Suprapubic skin (tissue), 4 donors: ENCODE results near the gene CDH13. TPM values are rescaled to one million over a fixed set of nuclear protein-coding genes. Genes with fewer than 3 reads are reported as not detected.

Experiments
- DNase-seq, 2 donors: peaks; one replicate each; pipeline ENCODE4 v3.0.0-alpha.2; 2019; ENCODE audit warnings: low spot score in 2 of 2
- H3K27ac ChIP-seq: fragments of 200-600 bp; sonication (generic); one replicate; pipeline ENCODE4 v1.5.1; 2019
- H3K27me3 ChIP-seq: fragments of 200-600 bp; sonication (generic); one replicate; pipeline ENCODE4 v1.5.1; 2019
- H3K36me3 ChIP-seq: fragments of 200-600 bp; sonication (generic); one replicate; pipeline ENCODE4 v1.5.1; 2019
- H3K4me1 ChIP-seq: fragments of 200-600 bp; sonication (generic); one replicate; pipeline ENCODE4 v1.5.1; 2019
- H3K4me3 ChIP-seq: fragments of 200-600 bp; sonication (generic); one replicate; pipeline ENCODE4 v1.5.1; 2019; ENCODE audit warnings: mild to moderate bottlenecking
- H3K9me3 ChIP-seq: fragments of 200-600 bp; sonication (generic); one replicate; pipeline ENCODE4 v1.5.1; 2019
- EP300 ChIP-seq: sonication (generic); formaldehyde crosslinking; IDR thresholded peaks from one replicate; pipeline ENCODE4 v1.6.1; 2017; ENCODE audit warnings: antibody characterized with exemption
- POLR2A ChIP-seq, 2 donors: fragments of 450-650 bp; IDR thresholded peaks; one replicate each; pipeline ENCODE4 v1.6.1; 2017; ENCODE audit warnings: antibody characterized with exemption in 2 of 2, mild to moderate bottlenecking in 2 of 2, moderate library complexity in 2 of 2
- POLR2AphosphoS5 ChIP-seq, 3 donors: sonication (generic); formaldehyde crosslinking; IDR thresholded peaks; one replicate each; pipeline ENCODE4 v1.6.1; 2017; ENCODE audit warnings: antibody characterized with exemption in 3 of 3
- WGBS: methylation state at CpG from one replicate; pipeline ENCODE4 v1.1.5; 2018; 5-methylcytosine and 5-hydroxymethylcytosine counted together
- total RNA-seq, 4 donors: library from RNA; depleted of rRNA; stranded (reverse); fragments of >200 nt; gene quantifications; one replicate each; pipeline ENCODE4 v1.1.0, GENCODE V29; 2016
- TF ChIP-seq, protein P1 (sequence below), 2 donors: fragments of 200-600 bp in 1 of 2; fragments of 450-650 bp in 1 of 2; sonication (generic) in 1 of 2; IDR thresholded peaks; one replicate each; pipeline ENCODE4 v1.5.1; 2016 to 2019; ENCODE audit warnings: antibody characterized with exemption in 2 of 2, mild to moderate bottlenecking in 1 of 2, moderate library complexity in 1 of 2

CDH13 gene
- total RNA-seq, 4 donors from 2014 or later, result 90.4 to 176 (median 139) TPM

DNA sequence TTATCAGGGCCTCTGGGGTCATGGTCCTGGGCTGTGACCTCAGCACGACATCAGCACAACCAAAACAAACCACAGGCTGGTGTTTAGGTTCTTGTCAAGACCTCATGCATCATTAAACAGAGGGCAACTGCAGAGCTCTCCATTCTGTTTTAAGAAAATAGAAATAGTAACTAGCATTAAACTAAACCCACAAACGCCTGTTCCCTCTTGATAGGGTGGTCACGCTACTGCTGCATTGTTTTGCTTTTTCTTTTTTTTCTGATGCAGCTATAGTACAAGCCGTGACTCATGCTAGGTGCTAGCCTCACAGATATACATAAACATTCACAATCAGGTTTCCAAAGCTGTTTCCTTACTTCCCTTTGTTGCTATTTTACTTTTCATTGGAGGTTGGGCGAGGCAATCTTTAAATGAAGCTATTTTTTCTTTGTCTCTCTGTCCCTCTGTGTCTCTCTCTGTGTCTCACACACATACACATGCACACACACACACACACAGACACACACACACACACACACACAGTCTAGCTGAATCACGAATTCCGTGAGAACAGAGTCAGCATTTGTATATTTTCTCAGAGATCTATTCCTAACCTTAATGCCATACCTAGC is 310.3 kb downstream of the CDH13 start:
- 72% methylated on average over 7 of the region's 7 CpGs for WGBS
- no peak overlapping the region for H3K4me3 ChIP-seq
- H3K4me1 ChIP-seq, result no peaks in the 10 kb centered on the region
- no peaks in the 10 kb centered on the region for H3K27me3 ChIP-seq
- no peak for DNase-seq
- TF ChIP-seq, protein P1, sequence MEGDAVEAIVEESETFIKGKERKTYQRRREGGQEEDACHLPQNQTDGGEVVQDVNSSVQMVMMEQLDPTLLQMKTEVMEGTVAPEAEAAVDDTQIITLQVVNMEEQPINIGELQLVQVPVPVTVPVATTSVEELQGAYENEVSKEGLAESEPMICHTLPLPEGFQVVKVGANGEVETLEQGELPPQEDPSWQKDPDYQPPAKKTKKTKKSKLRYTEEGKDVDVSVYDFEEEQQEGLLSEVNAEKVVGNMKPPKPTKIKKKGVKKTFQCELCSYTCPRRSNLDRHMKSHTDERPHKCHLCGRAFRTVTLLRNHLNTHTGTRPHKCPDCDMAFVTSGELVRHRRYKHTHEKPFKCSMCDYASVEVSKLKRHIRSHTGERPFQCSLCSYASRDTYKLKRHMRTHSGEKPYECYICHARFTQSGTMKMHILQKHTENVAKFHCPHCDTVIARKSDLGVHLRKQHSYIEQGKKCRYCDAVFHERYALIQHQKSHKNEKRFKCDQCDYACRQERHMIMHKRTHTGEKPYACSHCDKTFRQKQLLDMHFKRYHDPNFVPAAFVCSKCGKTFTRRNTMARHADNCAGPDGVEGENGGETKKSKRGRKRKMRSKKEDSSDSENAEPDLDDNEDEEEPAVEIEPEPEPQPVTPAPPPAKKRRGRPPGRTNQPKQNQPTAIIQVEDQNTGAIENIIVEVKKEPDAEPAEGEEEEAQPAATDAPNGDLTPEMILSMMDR (IDR thresholded peaks at IDR 0.05), result no peak
- TF ChIP-seq EP300 (no peak), POLR2AphosphoS5 (IDR thresholded peaks at IDR 0.05) (no peak), POLR2A (IDR thresholded peaks at IDR 0.05) (no peak)
- no peak overlapping the region for H3K27ac ChIP-seq
- no peaks in the 10 kb centered on the region for H3K9me3 ChIP-seq
- H3K36me3 ChIP-seq, result no peaks in the 10 kb centered on the region

DNA sequence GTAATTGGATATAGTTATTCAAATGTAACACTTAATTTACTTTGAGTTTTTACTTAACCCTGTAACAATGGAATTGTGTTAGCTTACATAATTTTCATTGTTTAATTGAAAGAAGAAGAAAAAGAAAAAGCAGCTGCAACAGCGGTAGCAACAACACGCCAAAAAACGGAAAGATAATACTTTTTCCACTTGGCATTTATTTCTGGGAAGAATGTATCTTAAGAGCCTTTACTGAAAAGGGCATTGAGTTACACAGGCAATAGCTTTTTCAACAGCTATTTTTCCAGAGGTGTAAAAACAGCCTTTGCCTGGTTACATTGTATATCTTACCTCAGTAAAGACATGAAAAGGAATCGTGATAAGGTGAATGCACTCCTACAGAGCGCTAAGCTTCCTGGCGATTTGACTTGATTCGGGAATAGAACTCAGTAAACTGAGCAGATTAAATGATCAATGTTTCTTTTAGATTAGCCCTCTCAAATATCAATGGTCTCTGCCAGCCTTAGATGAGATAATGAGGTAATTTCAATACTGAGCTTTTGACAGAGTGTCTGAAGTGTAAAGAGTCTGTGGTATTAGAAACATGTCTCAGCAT is 311.3 kb downstream of the CDH13 start:
- H3K27ac ChIP-seq, result no peak overlapping the region
- 90% methylated on average over 7 of the region's 7 CpGs for WGBS
- TF ChIP-seq, protein P1 (IDR thresholded peaks at IDR 0.05), result no peak
- no peak for TF ChIP-seq POLR2AphosphoS5 (IDR thresholded peaks at IDR 0.05)
- no peak for TF ChIP-seq EP300
- TF ChIP-seq POLR2A (IDR thresholded peaks at IDR 0.05), result no peak
- H3K9me3 ChIP-seq, result no peaks in the 10 kb centered on the region
- no peaks in the 10 kb centered on the region for H3K4me1 ChIP-seq
- H3K27me3 ChIP-seq, result no peaks in the 10 kb centered on the region
- H3K36me3 ChIP-seq, result no peaks in the 10 kb centered on the region
- H3K4me3 ChIP-seq, result no peak overlapping the region
- DNase-seq, result no peak

DNA sequence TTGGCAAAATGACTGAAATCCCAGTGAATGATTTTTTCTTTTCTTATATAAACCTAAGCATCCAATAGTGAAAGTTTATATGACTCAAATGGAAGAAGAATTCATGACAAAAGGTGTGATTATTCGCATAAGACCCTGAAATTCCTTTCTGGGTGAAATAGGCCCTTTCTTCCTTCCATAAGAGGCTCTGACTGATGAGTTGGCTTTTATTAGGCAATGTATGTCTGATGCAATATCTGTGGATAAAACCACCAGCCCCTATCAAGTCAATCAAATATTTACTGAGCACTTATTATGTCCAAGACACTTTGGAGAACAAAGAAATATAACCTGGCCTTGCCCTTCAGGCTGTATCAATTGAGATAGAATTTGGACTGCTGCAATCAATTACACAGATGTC is 316.6 kb downstream of the CDH13 start:
- Histone ChIP-seq H3K27ac (no peak overlapping the region), H3K4me3 (no peak overlapping the region), H3K4me1 (no peaks in the 10 kb centered on the region), H3K27me3 (no peaks in the 10 kb centered on the region), H3K36me3 (no peaks in the 10 kb centered on the region), H3K9me3 (no peaks in the 10 kb centered on the region)
- no peak for DNase-seq
- TF ChIP-seq POLR2AphosphoS5 (IDR thresholded peaks at IDR 0.05), result no peak
- TF ChIP-seq, protein P1 (IDR thresholded peaks at IDR 0.05), result no peak
- TF ChIP-seq EP300, result no peak
- TF ChIP-seq POLR2A (IDR thresholded peaks at IDR 0.05), result no peak
- WGBS, result 94% methylated on average over 1 of the region's 1 CpG

DNA sequence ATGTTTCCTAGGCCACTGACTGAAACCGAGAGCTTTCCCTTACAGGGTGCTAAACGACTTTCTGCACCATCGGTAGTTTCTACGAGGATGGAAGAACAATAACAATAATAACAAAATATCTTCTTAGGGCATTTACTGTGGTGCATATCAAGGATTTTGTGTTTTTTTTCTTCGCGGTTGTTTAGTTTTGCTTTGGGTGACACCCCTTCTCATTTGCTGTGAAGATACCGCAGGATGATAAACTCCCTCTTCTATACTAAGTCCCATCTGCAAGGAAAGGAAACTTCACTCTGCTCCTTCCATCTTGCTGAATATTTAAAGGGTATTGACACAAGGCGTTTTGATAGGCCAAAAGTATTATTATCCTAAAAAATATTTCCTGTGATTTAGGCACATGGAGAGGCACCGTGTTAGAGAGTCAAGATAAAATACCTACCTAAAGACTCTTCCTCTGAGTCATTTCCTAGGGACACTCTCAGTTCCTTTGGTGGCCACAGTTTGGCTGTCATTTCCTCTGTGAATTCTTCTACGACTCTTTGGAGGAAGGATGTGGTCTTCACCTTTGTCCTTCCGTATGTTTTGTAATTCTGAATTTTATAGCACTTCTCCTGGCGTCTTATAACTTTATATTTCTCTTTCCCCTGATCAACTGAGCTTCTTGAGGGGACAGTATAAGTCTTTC is 318.8 kb downstream of the CDH13 start:
- H3K27ac ChIP-seq, result no peak overlapping the region
- no peak for DNase-seq
- no peaks in the 10 kb centered on the region for H3K27me3 ChIP-seq
- H3K9me3 ChIP-seq, result no peaks in the 10 kb centered on the region
- H3K4me3 ChIP-seq, result no peak overlapping the region
- no peaks in the 10 kb centered on the region for H3K4me1 ChIP-seq
- TF ChIP-seq POLR2A (IDR thresholded peaks at IDR 0.05), result no peak
- TF ChIP-seq EP300, result no peak
- TF ChIP-seq POLR2AphosphoS5 (IDR thresholded peaks at IDR 0.05), result no peak
- H3K36me3 ChIP-seq, result no peaks in the 10 kb centered on the region
- WGBS, result 84% methylated on average over 12 of the region's 12 CpGs

DNA sequence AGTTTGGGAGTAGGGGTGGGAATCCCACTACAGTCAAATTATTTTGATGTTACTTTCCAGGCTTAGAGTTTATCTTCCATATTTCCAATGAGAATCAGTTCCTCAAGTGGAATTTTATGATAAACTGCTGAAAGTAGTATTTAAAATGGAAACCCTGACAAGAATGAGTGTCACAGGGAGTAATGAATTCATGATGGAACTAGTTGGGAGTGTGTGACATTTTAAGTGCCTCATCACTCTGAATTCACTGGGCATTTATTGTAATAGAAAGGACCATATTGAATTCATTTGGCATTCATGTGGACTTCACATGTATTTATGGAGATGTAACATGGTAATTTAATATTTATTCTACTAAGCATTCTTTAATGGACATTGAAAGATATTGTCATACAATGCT is 320.9 kb downstream of the CDH13 start:
- Histone ChIP-seq H3K4me3 (no peak overlapping the region), H3K27ac (no peak overlapping the region), H3K9me3 (no peaks in the 10 kb centered on the region), H3K27me3 (no peaks in the 10 kb centered on the region), H3K36me3 (no peaks in the 10 kb centered on the region), H3K4me1 (no peaks in the 10 kb centered on the region)
- TF ChIP-seq, protein P1 (IDR thresholded peaks at IDR 0.05), result no peak
- TF ChIP-seq POLR2A (IDR thresholded peaks at IDR 0.05) (no peak), EP300 (no peak), POLR2AphosphoS5 (IDR thresholded peaks at IDR 0.05) (no peak)
- DNase-seq, result no peak
